ENCODE data around the gene CYP4F22. TPM values are rescaled to one million over a fixed set of nuclear protein-coding genes. Genes with fewer than 3 reads are reported as not detected.
"Not testable (repeated sequence)": the region's sequence is repeated elsewhere in the genome, so short reads cannot be mapped to it uniquely, and the experiment has no call there.

CYP4F22 gene
- total and polyA plus RNA-seq, 2 of the 8 experiments (the other 6 are each of a cell fraction or from before 2014, with no cell fraction given): not detected

DNA sequence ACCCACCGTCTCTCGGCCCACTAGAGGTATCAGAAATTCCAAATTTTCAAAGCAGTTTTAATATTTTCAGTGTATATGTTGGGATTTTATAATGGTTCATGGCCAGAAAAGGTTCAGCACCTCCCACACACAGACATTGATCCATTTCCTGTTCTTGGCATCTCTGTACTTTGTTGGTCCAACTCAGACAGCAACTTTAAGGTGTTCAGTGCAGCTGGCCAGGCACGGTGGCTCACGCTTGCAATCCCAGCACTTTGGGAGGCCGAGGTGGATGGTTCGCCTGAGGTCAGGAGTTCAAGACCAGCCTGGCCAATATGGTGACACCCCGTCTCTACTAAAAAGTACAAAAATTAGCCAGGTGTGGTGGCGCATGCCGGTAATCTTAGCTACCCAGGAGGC, 6.9 kb downstream of the CYP4F22 start:
- CTCF ChIA-PET (ENCODE audit: partially characterized antibody): interaction anchor here (0.6 kb wide), 1 partner anchor 65 kb away, joined by 3 read pairs; no protein-coding TSS in a partner anchor
- H4K91ac ChIP-seq (replicated peaks; ENCODE audit: insufficient read length, low read length); H3K79me2 ChIP-seq (ENCODE audit: control insufficient read depth in 1 of 2, insufficient read depth in 2 of 2, low read length in 2 of 2); POLR2A ChIA-PET (ENCODE audit: partially characterized antibody); H3K56ac ChIP-seq (replicated peaks; ENCODE audit: insufficient read length, low read depth, low read length); H2AK5ac ChIP-seq (ENCODE audit: low read depth, low read length); FAIRE-seq; H3K4me1 ChIP-seq (replicated peaks in 1 of 4; ENCODE audit: control insufficient read depth in 3 of 4, insufficient read depth in 4 of 4, low read length in 3 of 4); H3K27me3 ChIP-seq (replicated peaks in 1 of 4; ENCODE audit: control insufficient read depth in 3 of 4, extremely low read depth in 1 of 4, insufficient read depth in 3 of 4, low read length in 3 of 4); H4K8ac ChIP-seq (ENCODE audit: extremely low read depth, insufficient read depth, low read length); H2BK20ac ChIP-seq (ENCODE audit: low read length); H3K23ac ChIP-seq (ENCODE audit: insufficient read length); H3K23me2 ChIP-seq (ENCODE audit: low read depth, low read length); H3K9ac ChIP-seq (replicated peaks in 1 of 4; ENCODE audit: extremely low read depth in 1 of 4, low read depth in 3 of 4, low read length in 3 of 4); H3K14ac ChIP-seq (ENCODE audit: insufficient read length); H2BK5ac ChIP-seq (ENCODE audit: low read depth, low read length); H3K27ac ChIP-seq (ENCODE audit: low read depth, low read length); H3K4ac ChIP-seq (replicated peaks; ENCODE audit: insufficient read length, low read depth, low read length); H3K79me1 ChIP-seq (ENCODE audit: low read depth, low read length); H3K36me3 ChIP-seq (ENCODE audit: control insufficient read depth in 2 of 4, insufficient read depth in 4 of 4, low read length in 3 of 4); H2BK12ac ChIP-seq (ENCODE audit: low read depth, low read length); DNase-seq (ENCODE audit: low read depth in 1 of 2, low spot score in 2 of 2); H3K4me2 ChIP-seq (ENCODE audit: insufficient read depth in 1 of 2, low read depth in 2 of 2, low read length in 2 of 2); H4K20me1 ChIP-seq (replicated peaks in 1 of 2; ENCODE audit: control insufficient read depth in 1 of 2, insufficient read depth in 2 of 2, low read length in 2 of 2); H4K5ac ChIP-seq (ENCODE audit: insufficient read length, low read depth, low read length); H2BK15ac ChIP-seq (ENCODE audit: low read length); H3K4me3 ChIP-seq (ENCODE audit: extremely low read depth in 1 of 4, insufficient read depth in 2 of 4, low read depth in 3 of 4, low read length in 4 of 4); H3K18ac ChIP-seq (ENCODE audit: extremely low read depth, low read length); H2BK120ac ChIP-seq (replicated peaks; ENCODE audit: low read depth, low read length); H2AFZ ChIP-seq (ENCODE audit: low read length): not testable (repeated sequence)
- H3K9me3 ChIP-seq (ENCODE audit: insufficient read depth in 2 of 2, low read depth in 1 of 2, low read length in 1 of 2): peaks cover 49 to 66% of the 10 kb centered on the region in 2 experiments
- 80% methylated on average over 9 of the region's 9 CpGs; no CpG with 5 or more reads in 1 of the 2 experiments for WGBS, 2 experiments (ENCODE audit: extremely low coverage in 1 of 2, insufficient coverage in 1 of 2, insufficient read length in 1 of 2, insufficient replicate concordance in 2 of 2, low coverage in 1 of 2, low lambda C conversion rate in 2 of 2, missing lambda C conversion rate in 1 of 2)
